ENCODE measurements around the gene PCCA.

PCCA gene

GRCh38 chr13:100197591-100198365 is 108.9 kb downstream of the PCCA start:
- Histone ChIP-seq H3K4me3 (ENCODE audit: low read depth in 1 of 2, low read length in 1 of 2) (no peak overlapping the region), H3K27ac (no peak overlapping the region), H3K36me3 (no peaks in the 10 kb centered on the region), H3K4me1 (ENCODE audit: control insufficient read depth in 1 of 2, insufficient read depth in 1 of 2, low read depth in 1 of 2, low read length in 1 of 2) (no peaks in the 10 kb centered on the region), H3K27me3 (no peaks in the 10 kb centered on the region), H3K9me3 (no peaks in the 10 kb centered on the region)
- TF ChIP-seq, protein P1, sequence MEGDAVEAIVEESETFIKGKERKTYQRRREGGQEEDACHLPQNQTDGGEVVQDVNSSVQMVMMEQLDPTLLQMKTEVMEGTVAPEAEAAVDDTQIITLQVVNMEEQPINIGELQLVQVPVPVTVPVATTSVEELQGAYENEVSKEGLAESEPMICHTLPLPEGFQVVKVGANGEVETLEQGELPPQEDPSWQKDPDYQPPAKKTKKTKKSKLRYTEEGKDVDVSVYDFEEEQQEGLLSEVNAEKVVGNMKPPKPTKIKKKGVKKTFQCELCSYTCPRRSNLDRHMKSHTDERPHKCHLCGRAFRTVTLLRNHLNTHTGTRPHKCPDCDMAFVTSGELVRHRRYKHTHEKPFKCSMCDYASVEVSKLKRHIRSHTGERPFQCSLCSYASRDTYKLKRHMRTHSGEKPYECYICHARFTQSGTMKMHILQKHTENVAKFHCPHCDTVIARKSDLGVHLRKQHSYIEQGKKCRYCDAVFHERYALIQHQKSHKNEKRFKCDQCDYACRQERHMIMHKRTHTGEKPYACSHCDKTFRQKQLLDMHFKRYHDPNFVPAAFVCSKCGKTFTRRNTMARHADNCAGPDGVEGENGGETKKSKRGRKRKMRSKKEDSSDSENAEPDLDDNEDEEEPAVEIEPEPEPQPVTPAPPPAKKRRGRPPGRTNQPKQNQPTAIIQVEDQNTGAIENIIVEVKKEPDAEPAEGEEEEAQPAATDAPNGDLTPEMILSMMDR (IDR thresholded peaks at IDR 0.05), result no peak

GRCh38 chr13:100203696-100204367 is 114.9 kb downstream of the PCCA start:
- Histone ChIP-seq H3K27ac (no peak overlapping the region), H3K27me3 (no peaks in the 10 kb centered on the region), H3K4me3 (ENCODE audit: low read depth in 1 of 2, low read length in 1 of 2) (no peak overlapping the region), H3K9me3 (no peaks in the 10 kb centered on the region), H3K36me3 (no peaks in the 10 kb centered on the region), H3K4me1 (ENCODE audit: control insufficient read depth in 1 of 2, insufficient read depth in 1 of 2, low read depth in 1 of 2, low read length in 1 of 2) (no peaks in the 10 kb centered on the region)
- TF ChIP-seq, protein P1 (IDR thresholded peaks at IDR 0.05), result no peak

DNA sequence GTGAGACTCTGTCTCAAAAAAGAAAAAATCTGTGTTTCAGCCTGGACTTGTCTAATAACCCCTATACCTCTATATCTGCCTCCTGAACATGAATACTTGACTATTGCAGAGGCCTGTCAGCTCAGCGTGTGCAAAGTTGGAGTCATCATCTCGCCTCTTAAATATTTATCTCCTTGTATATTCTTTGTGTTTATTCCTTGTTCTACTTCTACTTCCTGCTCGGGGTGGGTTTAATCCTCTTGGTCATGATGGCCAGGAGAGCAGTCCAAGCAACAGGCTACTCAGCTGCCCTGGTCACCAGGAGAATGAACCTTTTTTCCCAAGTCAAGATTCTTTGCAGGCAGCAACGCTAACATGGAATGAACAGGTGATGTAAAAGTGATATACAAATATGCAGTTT is 119.1 kb downstream of the PCCA start:
- no peaks in the 10 kb centered on the region for H3K27me3 ChIP-seq
- no peaks in the 10 kb centered on the region for H3K4me1 ChIP-seq (ENCODE audit: control insufficient read depth in 1 of 2, insufficient read depth in 1 of 2, low read depth in 1 of 2, low read length in 1 of 2)
- no peaks in the 10 kb centered on the region for H3K9me3 ChIP-seq
- H3K27ac ChIP-seq, result no peak overlapping the region
- no peak overlapping the region for H3K4me3 ChIP-seq (ENCODE audit: low read depth in 1 of 2, low read length in 1 of 2)
- H3K36me3 ChIP-seq, result no peaks in the 10 kb centered on the region
- TF ChIP-seq, protein P1 (IDR thresholded peaks at IDR 0.05), result no peak

- Histone ChIP-seq H3K27me3 (no peaks in the 10 kb centered on the region), H3K36me3 (no peaks in the 10 kb centered on the region), H3K27ac (no peak overlapping the region), H3K4me3 (ENCODE audit: low read depth in 1 of 2, low read length in 1 of 2) (no peak overlapping the region), H3K9me3 (no peaks in the 10 kb centered on the region), H3K4me1 (ENCODE audit: control insufficient read depth in 1 of 2, insufficient read depth in 1 of 2, low read depth in 1 of 2, low read length in 1 of 2) (no peaks in the 10 kb centered on the region)
- TF ChIP-seq, protein P1 (IDR thresholded peaks at IDR 0.05), result no peak
Observed at GRCh38 chr13:100208626-100209025, 119.7 kb downstream of the PCCA start.

- no peaks in the 10 kb centered on the region for H3K27me3 ChIP-seq
- no peak overlapping the region for H3K4me3 ChIP-seq (ENCODE audit: low read depth in 1 of 2, low read length in 1 of 2)
- no peaks in the 10 kb centered on the region for H3K4me1 ChIP-seq (ENCODE audit: control insufficient read depth in 1 of 2, insufficient read depth in 1 of 2, low read depth in 1 of 2, low read length in 1 of 2)
- H3K36me3 ChIP-seq, result no peaks in the 10 kb centered on the region
- H3K27ac ChIP-seq, result no peak overlapping the region
- no peaks in the 10 kb centered on the region for H3K9me3 ChIP-seq
- TF ChIP-seq, protein P1 (IDR thresholded peaks at IDR 0.05), result no peak
Observed at GRCh38 chr13:100209857-100210825, 121.2 kb downstream of the PCCA start.
